MCF 10A (cell line): ENCODE results near the gene MEST. TPM values are rescaled to one million over a fixed set of nuclear protein-coding genes. Genes with fewer than 3 reads are reported as not detected.

Experiments used
- BruUV-seq: library from RNA; stranded (reverse); fragments of 400-500 nt; replicated peaks from 2 replicates; lab custom pipeline; 2021; lab: Mats Ljungman, UMichigan
- CTCF ChIA-PET: fragments of 300-600 bp; sonication (Branson Sonifier 250); formaldehyde crosslinking; extraction: SDS; loops from one replicate; lab custom pipeline; 2021; ENCODE audit warnings: antibody characterized with exemption, inconsistent platforms; lab: Yijun Ruan, JAX
- POLR2A ChIA-PET: fragments of 300-600, 350-650 bp; sonication (Branson Sonifier 250); formaldehyde crosslinking; extraction: SDS; loops from one replicate; lab custom pipeline; 2020; ENCODE audit warnings: antibody characterized with exemption, inconsistent platforms; lab: Yijun Ruan, JAX
- DNase-seq: peaks from one replicate; pipeline ENCODE4 v3.0.0-alpha.2; 2018; ENCODE audit not compliant: unreplicated experiment
- H3K27ac Mint-ChIP-seq: one replicate; pipeline ENCODE4 v1.8.0; 2022; ENCODE audit warnings: mild to moderate bottlenecking, low read depth, mixed read lengths; ENCODE audit not compliant: unreplicated experiment
- H3K27me3 Mint-ChIP-seq: one replicate; pipeline ENCODE4 v1.8.0; 2022; ENCODE audit warnings: mixed read lengths; ENCODE audit not compliant: insufficient read depth, unreplicated experiment
- H3K36me3 Mint-ChIP-seq: one replicate; pipeline ENCODE4 v1.8.0; 2022; ENCODE audit warnings: mild to moderate bottlenecking, moderate library complexity, mixed read lengths; ENCODE audit not compliant: insufficient read depth, unreplicated experiment
- H3K4me1 Mint-ChIP-seq: one replicate; pipeline ENCODE4 v1.8.0; 2022; ENCODE audit warnings: mixed read lengths; ENCODE audit not compliant: insufficient read depth, unreplicated experiment
- H3K4me3 Mint-ChIP-seq: one replicate; pipeline ENCODE4 v1.8.0; 2022; ENCODE audit warnings: mild to moderate bottlenecking, moderate library complexity, mixed read lengths; ENCODE audit not compliant: unreplicated experiment
- H3K9me3 Mint-ChIP-seq: one replicate; pipeline ENCODE4 v1.8.0; 2022; ENCODE audit warnings: mixed read lengths; ENCODE audit not compliant: unreplicated experiment
- intact Hi-C: fragments of 100-400 bp; cut with micrococcal nuclease; formaldehyde crosslinking; loops from 2 replicates; pipeline ENCODE4 v1.14.1; 2022
- microRNA-seq: library from miRNA; unstranded; fragments of <30 nt; microRNA quantifications from one replicate; pipeline ENCODE4 v1.2.0, GENCODE V29; 2022
- total RNA-seq: library from RNA; stranded (reverse); gene quantifications from 2 replicates; pipeline ENCODE4 v1.2.3, GENCODE V29; 2022
- TF ChIP-seq, protein P1 (sequence below): fragments of 200-600 bp; IDR thresholded peaks from one replicate; pipeline ENCODE4 v1.8.0; 2022; ENCODE audit warnings: antibody characterized with exemption, mild to moderate bottlenecking; ENCODE audit not compliant: unreplicated experiment

The MEST gene
- total RNA-seq, 1 experiment from 2014 or later, result 39.0 TPM

DNA sequence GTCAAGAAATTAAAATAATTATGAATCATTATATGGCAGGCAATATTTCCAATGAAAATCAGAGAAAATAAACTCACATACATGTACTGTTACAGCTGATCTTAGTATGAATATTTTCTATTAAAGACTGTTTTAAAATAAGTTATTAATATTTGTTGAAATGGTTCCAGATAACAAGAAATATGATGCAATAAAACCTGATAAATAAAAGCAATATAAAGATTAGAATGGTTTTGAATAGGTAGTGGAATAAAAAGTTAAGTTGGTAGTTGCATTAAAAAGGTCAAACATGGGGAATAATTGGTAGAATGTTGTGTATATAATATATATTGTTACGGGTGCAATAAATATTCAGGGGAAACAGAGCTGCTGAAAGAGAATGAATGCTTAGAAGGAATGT lies 52.5 kb downstream of the MEST start:
- H3K4me3 Mint-ChIP-seq, result no peak overlapping the region
- H3K27ac Mint-ChIP-seq, result no peak overlapping the region
- ChIA-PET CTCF (no interaction called here), POLR2A (no interaction called here)
- H3K4me1 Mint-ChIP-seq, result no peaks in the 10 kb centered on the region
- intact Hi-C loops, result no loop called here
- DNase-seq, result no peak
- no peaks in the 10 kb centered on the region for H3K9me3 Mint-ChIP-seq
- H3K27me3 Mint-ChIP-seq, result no peaks in the 10 kb centered on the region
- no TSS peak for BruUV-seq
- TF ChIP-seq, protein P1, sequence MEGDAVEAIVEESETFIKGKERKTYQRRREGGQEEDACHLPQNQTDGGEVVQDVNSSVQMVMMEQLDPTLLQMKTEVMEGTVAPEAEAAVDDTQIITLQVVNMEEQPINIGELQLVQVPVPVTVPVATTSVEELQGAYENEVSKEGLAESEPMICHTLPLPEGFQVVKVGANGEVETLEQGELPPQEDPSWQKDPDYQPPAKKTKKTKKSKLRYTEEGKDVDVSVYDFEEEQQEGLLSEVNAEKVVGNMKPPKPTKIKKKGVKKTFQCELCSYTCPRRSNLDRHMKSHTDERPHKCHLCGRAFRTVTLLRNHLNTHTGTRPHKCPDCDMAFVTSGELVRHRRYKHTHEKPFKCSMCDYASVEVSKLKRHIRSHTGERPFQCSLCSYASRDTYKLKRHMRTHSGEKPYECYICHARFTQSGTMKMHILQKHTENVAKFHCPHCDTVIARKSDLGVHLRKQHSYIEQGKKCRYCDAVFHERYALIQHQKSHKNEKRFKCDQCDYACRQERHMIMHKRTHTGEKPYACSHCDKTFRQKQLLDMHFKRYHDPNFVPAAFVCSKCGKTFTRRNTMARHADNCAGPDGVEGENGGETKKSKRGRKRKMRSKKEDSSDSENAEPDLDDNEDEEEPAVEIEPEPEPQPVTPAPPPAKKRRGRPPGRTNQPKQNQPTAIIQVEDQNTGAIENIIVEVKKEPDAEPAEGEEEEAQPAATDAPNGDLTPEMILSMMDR, result no peak
- peaks cover 20% of the 10 kb centered on the region for H3K36me3 Mint-ChIP-seq

DNA sequence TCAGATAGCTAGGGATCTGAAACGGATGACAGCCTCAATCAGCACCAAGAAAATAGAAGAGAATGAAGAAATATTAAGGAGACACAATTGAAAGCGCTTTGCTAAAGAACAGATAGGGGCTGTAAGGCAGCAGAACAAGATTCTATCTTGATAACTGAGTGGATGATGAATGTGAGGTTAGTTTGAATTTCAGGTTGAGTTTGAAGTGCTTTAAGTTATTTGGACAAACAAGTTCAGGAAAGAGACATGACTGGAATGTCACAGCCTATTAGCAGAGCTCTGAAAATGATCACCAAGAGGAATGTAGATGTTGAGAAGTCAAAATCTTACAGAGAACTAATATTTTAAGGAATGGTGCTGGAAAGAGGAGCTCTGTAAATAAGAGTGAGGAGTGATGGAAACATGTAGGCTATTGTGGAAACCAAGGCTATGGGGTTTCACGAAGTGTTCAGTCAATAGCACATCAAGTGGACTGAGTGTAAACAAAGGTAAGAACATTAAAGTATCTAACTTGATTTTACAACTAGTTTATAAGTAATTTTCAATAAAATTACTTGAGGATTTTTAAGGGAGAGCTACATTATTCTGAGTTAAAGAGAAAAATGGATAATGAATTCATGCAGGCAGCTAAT lies 61.6 kb downstream of the MEST start:
- POLR2A ChIA-PET, result no interaction called here

DNA sequence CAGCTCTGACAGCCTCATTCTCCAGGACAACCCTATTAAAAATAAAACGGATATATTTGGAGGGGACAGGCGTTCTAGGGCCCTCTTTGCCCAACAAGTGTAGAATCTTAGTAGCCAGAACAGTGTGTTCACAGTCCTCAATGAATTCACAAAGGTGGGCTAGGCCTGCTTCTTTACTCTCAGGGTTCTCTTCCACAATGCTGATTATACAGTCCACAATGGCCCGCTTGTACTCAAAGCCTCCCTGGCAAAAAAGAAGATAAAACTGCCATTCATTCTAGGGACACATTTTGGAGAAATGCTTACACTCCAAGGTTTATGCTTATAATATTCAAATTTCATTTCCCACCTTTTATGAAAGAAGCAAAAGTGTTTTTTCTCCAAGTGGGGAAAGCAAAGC lies 62.6 kb downstream of the MEST start:
- Mint-ChIP-seq H3K27ac (no peak overlapping the region), H3K9me3 (no peaks in the 10 kb centered on the region), H3K4me3 (no peak overlapping the region), H3K27me3 (no peaks in the 10 kb centered on the region), H3K36me3 (peaks cover 13% of the 10 kb centered on the region), H3K4me1 (no peaks in the 10 kb centered on the region)
- TF ChIP-seq, protein P1, result no peak
- intact Hi-C loops, result no loop called here
- BruUV-seq, result no TSS peak
- ChIA-PET POLR2A (no interaction called here), CTCF (no interaction called here)
- DNase-seq, result no peak

More for the DNA sequence above, 61.6 kb downstream of the MEST start:
- H3K4me3 Mint-ChIP-seq, result no peak overlapping the region
- H3K27me3 Mint-ChIP-seq, result no peaks in the 10 kb centered on the region
- intact Hi-C loops, result no loop called here
- peaks cover 23% of the 10 kb centered on the region for H3K36me3 Mint-ChIP-seq
- H3K9me3 Mint-ChIP-seq, result no peaks in the 10 kb centered on the region
- TF ChIP-seq, protein P1, result no peak
- no TSS peak for BruUV-seq
- DNase-seq, result no peak
- H3K27ac Mint-ChIP-seq, result no peak overlapping the region
- CTCF ChIA-PET, result interaction anchor here (0.6 to 1.0 kb wide), 3 partner anchors 15 to 310 kb away, joined by 3 to 4 read pairs (median 3); no protein-coding TSS in a partner anchor
- H3K4me1 Mint-ChIP-seq, result no peaks in the 10 kb centered on the region

Small RNAs within 50 kb of the gene (microRNA-seq; reads per million reads assigned to microRNA genes)
- gene MIR335, result 2,038 reads per million, percentile 90 among the genes with 10 or more reads in this experiment

Other genes with a start within 250 kb of the MEST start
- not detected in 2 replicates for gene CPA2, start 225.2 kb upstream of the MEST start, total RNA-seq
- 1.8 and 4.3 TPM in 2 replicates for gene CPA4, start 198.9 kb upstream of the MEST start, total RNA-seq
- 0.42 TPM in 1 of 2 replicates, not detected in the other for gene CPA5, start 147.3 kb upstream of the MEST start, total RNA-seq
- gene CPA1, start 111.6 kb upstream of the MEST start, total RNA-seq, result not detected in 2 replicates
- 14.0 and 15.8 TPM in 2 replicates for gene CEP41, start 51.1 kb upstream of the MEST start, total RNA-seq
- 24.1 and 24.7 TPM in 2 replicates for gene COPG2, start 176.7 kb downstream of the MEST start, total RNA-seq
- not detected in 2 replicates for gene TSGA13, start 194.5 kb downstream of the MEST start, total RNA-seq
- gene KLF14, start 242.1 kb downstream of the MEST start, total RNA-seq, result not detected in 2 replicates